HG03378 (cell line): Measurements from ENCODE around the gene CCDC87.
A peak's percentile ranks its signal among the peaks of the same experiment; 100 is the strongest.
"Not testable (repeated sequence)": the region's sequence is repeated elsewhere in the genome, so short reads cannot be mapped to it uniquely, and the experiment has no call there.

ENCODE experiments used
- ATAC-seq: cut with Tn5 transposase; IDR thresholded peaks from one replicate; pipeline ENCODE4 v1.9.1; 2021; ENCODE audit warnings: mild to moderate bottlenecking, moderate library complexity; ENCODE audit not compliant: unreplicated experiment

CCDC87 gene

GRCh38 chr11:66557733-66558326 lies 35.0 kb downstream of the CCDC87 start:
- no peak for ATAC-seq

GRCh38 chr11:66556086-66556485 lies 36.8 kb downstream of the CCDC87 start:
- no peak for ATAC-seq

GRCh38 chr11:66555416-66555815 lies 37.4 kb downstream of the CCDC87 start:
- ATAC-seq: no peak

GRCh38 chr11:66554602-66555001 lies 38.3 kb downstream of the CCDC87 start:
- no peak for ATAC-seq

- no peak for ATAC-seq
Measured at GRCh38 chr11:66550887-66551286, 42.0 kb downstream of the CCDC87 start.

GRCh38 chr11:66549696-66550095 lies 43.2 kb downstream of the CCDC87 start:
- ATAC-seq: no peak

- no peak for ATAC-seq
Measured at GRCh38 chr11:66548774-66549630, 43.9 kb downstream of the CCDC87 start.

- no peak for ATAC-seq
Measured at GRCh38 chr11:66548041-66548440, 44.8 kb downstream of the CCDC87 start.

- ATAC-seq: no peak
Measured at GRCh38 chr11:66547662-66548009, 45.2 kb downstream of the CCDC87 start.

GRCh38 chr11:66546966-66547661 lies 45.7 kb downstream of the CCDC87 start:
- no peak for ATAC-seq

- no peak for ATAC-seq
Measured at GRCh38 chr11:66546368-66546965, 46.4 kb downstream of the CCDC87 start, which contains the start of gene ACTN3. Gene ACTN3, plus strand, starts transcription at chr11:66546903. Its CDS starts 35 bp downstream, at chr11:66546938.

GRCh38 chr11:66545701-66546367 lies 47.0 kb downstream of the CCDC87 start, which contains the start of gene ZDHHC24:
Gene ZDHHC24, minus strand, starts transcription at chr11:66546048. Its CDS starts 45 bp downstream, at chr11:66546003.
- ATAC-seq: peak; percentile 76

- not testable (repeated sequence) for ATAC-seq
Measured at GRCh38 chr11:66544952-66545351, 47.9 kb downstream of the CCDC87 start.

- ATAC-seq: no peak
Measured at GRCh38 chr11:66543263-66544107, 49.4 kb downstream of the CCDC87 start.

GRCh38 chr11:66542362-66542761 lies 50.5 kb downstream of the CCDC87 start:
- ATAC-seq: no peak

GRCh38 chr11:66541892-66542291 lies 51.0 kb downstream of the CCDC87 start:
- no peak for ATAC-seq

- not testable (repeated sequence) for ATAC-seq
Measured at GRCh38 chr11:66540598-66540997, 52.3 kb downstream of the CCDC87 start.
